ENCODE data around the gene ZFYVE28.
"Not testable (repeated sequence)": the region's sequence is repeated elsewhere in the genome, so short reads cannot be mapped to it uniquely, and the experiment has no call there.

ZFYVE28 gene

GRCh38 chr4:2243681-2244380, 174.6 kb downstream of the ZFYVE28 start:
- DNase-seq = peak; percentile 73 to 88

DNA sequence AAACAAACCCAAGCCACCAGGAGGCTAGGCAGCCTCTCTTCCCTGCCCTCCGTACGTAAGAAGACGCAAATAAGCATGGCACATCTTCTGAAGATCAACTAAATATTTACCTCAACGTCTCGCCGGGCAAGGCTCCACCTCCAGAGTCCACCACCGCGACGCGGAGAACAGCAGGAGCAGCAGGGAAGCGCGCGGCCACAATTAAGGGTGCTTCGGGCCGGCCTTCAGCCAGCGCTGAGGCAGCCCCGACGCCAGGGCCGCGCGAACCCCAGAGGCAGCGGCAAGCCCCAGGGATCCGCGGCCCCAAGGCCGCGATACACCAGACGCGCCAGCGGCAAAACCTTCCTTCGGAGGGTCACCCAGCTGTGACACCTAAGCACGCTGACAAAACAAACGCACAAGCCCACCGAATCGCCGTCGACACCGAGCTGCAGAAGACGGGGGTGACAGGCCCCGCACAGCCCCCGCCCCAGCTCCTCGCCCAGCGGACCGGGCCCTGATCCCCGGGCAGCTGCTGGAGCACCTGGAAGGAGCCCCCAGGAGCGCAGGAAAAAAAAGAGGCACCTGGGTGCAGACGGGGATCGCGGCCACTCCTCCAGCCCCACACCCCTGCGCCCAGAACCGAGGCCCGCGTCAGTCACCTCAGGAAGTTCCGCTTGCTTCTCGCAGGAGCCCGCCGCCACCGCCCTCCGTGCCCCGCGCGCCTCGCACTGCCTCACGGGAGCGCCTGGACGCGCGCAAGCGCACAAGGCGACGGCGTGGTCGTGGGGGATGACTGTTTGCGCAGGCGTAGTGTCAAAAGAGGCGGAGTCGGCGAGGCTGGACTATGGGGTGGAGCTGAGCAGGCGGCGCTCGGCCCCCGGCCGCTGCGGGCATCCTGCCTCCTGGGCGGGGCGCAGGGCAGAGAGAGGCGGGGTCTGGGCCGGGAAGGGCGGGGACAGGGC, 176.8 kb downstream of the ZFYVE28 start, which contains the start of the genes HAUS3 and POLN:
Gene HAUS3, minus strand, starts transcription at position 712 of the 944 bp plus-strand sequence. CDS start 1,175 bp downstream, outside the sequence.
Gene POLN, minus strand, starts transcription at position 712 of the 944 bp plus-strand sequence. CDS start 12,890 bp downstream, outside the sequence.
- DNase-seq = peak; percentile 98 to 99

DNA sequence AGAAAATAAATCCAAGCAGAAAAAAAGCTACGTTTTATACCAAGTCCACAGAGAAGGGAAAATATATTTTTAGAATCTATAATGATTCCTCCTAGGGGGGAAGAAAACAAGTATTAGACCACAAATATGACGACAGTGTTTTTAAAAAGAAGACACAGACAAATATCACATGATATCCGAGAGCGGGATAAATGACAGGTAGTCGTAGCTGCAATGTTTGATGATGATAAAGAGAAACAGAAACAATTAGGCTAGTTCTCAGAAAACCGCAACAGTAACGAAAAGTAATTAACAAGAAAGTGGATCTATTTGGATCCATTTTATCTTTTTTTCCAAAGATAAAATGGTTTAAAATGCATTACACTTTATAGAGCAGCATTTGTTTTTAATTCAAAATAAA, 177.4 kb downstream of the ZFYVE28 start:
- DNase-seq = no peak

GRCh38 chr4:2236944-2237666, 181.3 kb downstream of the ZFYVE28 start:
- DNase-seq = no peak

DNA sequence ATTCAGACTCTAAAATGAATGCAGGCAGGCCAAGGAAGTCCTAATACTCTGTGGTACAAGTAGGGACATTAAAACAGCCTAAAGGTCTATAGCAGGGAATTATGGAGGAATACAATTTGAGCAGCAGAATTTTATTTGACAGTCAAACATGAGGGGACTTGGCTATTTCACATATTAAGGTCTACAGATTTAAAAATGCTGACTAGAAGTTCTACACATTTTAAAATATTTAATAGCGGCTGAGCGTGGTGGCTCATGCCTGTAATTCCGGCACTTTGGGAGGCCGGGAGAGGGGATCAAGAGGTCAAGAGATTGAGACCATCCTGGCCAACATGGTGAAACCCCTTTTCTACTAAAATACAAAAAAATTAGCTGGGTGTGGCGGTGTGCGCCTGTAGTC, 187.4 kb downstream of the ZFYVE28 start:
- no peak for DNase-seq

DNA sequence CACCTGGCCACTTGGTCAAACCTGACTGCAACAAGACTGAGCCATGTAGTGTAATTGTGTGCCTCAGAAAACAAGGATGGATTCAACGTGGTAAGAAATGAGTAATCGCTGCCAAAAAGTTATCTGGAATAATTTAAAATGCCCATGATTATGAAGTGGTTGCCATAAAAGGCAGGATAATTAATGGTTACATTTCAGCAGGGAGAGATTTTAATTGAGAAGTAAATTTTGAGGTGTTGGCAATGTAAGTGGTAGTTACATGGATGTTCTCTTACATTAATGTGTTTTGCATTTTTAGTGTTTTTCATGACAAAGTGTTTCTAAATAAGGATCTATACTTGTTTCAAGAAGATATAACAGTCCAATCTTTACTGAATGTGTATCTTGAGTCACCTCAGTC, 192.2 kb downstream of the ZFYVE28 start:
- no peak for DNase-seq

GRCh38 chr4:2222838-2223237, 195.6 kb downstream of the ZFYVE28 start:
- no peak for DNase-seq

- not testable (repeated sequence) for DNase-seq
These were observed 197.1 kb downstream of the ZFYVE28 start for GRCh38 chr4:2221378-2221777.

DNA sequence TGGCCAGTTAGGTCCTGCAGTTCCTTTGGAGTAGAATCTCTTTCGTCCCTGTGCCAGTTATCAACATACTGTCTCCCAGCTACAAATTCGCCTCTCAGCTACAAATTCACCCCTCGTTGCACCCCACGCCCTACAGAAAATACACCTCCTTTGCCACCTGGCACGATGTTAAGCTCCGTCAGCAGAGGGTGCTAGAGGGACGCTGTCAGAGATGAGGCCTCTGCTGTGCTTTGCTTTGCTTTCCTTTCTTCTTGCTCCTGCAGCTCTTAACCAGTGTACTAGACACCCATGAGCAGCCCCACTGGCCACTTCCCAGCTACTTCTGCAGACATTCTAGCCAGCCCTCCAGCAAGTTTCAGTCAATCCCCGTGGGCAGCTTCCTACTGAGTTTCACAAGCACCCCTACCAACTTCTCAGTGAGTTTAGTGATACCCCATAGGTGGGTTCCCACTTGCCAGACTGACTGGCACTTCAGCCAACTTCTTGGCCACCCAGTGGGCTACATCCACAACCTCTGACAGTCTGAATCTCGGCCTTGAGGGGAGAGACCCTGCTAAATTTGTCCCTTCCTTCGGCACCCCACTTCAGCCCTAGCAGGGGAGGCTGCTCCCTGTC, 198.3 kb downstream of the ZFYVE28 start:
- DNase-seq = peak; percentile 23 to 79
